K562 (cell line): ENCODE data around the gene ADPRHL1. TPM values are rescaled to one million over a fixed set of nuclear protein-coding genes. Genes with fewer than 3 reads are reported as not detected.

Source experiments
- RAD21 ChIP-seq, 2 experiments: fragments of 250-450 bp in 1 of 2; fragments of 450-650 bp in 1 of 2; sonication (Bioruptor Pico) in 1 of 2; formaldehyde crosslinking in 1 of 2; IDR thresholded peaks in 1 of 2; conservative IDR thresholded peaks in 1 of 2; 2 replicates each; pipeline versions ENCODE4 v1.4.0 to v1.8.0; 2020 to 2022; ENCODE audit warnings: mild to moderate bottlenecking in 2 of 2, moderate library complexity in 1 of 2
- ZNF224 ChIP-seq: sonication (generic); formaldehyde crosslinking; IDR thresholded peaks from 2 replicates; pipeline ENCODE4 v1.8.0; 2022; ENCODE audit warnings: mild to moderate bottlenecking, missing genetic modification reagents
- polyA plus RNA-seq, 8 experiments: library from polyadenylated mRNA; depleted of rRNA in 4 of 8; stranded (reverse) in 5 of 8; unstranded in 3 of 8; fragments of >200 nt; fragmentation: Nextera tagmentation in 2 of 8; fragmentation: Illumina TruSeq in 1 of 8; extraction: Ambion mirVana in 2 of 8; extraction: Trizol in 1 of 8; gene quantifications; 2 replicates each; pipeline versions ENCODE4 v1.2.1 to v1.2.3, GENCODE V29; 2011 to 2014; ENCODE audit warnings: inconsistent platforms in 1 of 8, missing spikeins in 1 of 8
- total RNA-seq, 7 experiments: library from RNA; depleted of rRNA in 6 of 7; stranded (reverse); fragments of >200 nt in 6 of 7; fragmentation: Illumina TruSeq in 2 of 7; extraction: Trizol in 2 of 7; gene quantifications; 2 replicates each; pipeline versions ENCODE4 v1.2.1 to v1.2.3, GENCODE V29; 2011 to 2021; ENCODE audit warnings: low replicate concordance in 1 of 7
- TF ChIP-seq, protein P1 (sequence below): sonication (generic); formaldehyde crosslinking; IDR thresholded peaks from 2 replicates; pipeline ENCODE4 v1.8.1; 2023; ENCODE audit warnings: missing genetic modification reagents, mild to moderate bottlenecking, borderline replicate concordance
- TF ChIP-seq, protein P2 (sequence below): conservative IDR thresholded peaks from 2 replicates; pipeline ENCODE4 v1.6.1; 2011; ENCODE audit warnings: low read depth, mild to moderate bottlenecking, low read length; ENCODE audit not compliant: control insufficient read depth

ADPRHL1 gene
- total and polyA plus RNA-seq, 9 of the 15 experiments (the other 6 are each of a cell fraction or from before 2014, with no cell fraction given), result 0.06 to 0.76 (median 0.37) TPM; not detected in 1

DNA sequence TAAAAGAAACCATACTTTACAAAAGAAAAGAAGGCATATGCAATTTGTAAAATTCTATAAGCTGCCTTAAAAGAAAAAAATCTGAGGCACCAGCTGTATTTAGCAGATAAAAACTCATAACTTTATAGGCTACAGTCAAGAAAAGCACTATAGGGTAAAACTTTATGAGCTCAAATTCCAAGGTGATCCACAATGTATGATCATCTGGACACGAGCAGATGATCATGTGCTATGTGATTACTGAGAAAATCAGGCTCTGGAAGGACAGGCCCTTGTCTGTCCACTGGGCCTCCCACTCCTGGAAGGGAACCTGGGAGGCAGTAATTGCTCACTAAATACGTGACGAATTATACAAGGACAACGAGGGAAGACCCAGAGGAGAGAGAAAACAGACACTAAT is 96.7 kb downstream of the ADPRHL1 start (continued):
- TF ChIP-seq RAD21 (CRISPR knock-in tag; conservative IDR thresholded peaks at IDR 0.05 in 1 of 2, IDR thresholded peaks at IDR 0.05 in 1 of 2), result no peak
- TF ChIP-seq ZNF224 (CRISPR knock-in tag), result no peak
- TF ChIP-seq, protein P1, sequence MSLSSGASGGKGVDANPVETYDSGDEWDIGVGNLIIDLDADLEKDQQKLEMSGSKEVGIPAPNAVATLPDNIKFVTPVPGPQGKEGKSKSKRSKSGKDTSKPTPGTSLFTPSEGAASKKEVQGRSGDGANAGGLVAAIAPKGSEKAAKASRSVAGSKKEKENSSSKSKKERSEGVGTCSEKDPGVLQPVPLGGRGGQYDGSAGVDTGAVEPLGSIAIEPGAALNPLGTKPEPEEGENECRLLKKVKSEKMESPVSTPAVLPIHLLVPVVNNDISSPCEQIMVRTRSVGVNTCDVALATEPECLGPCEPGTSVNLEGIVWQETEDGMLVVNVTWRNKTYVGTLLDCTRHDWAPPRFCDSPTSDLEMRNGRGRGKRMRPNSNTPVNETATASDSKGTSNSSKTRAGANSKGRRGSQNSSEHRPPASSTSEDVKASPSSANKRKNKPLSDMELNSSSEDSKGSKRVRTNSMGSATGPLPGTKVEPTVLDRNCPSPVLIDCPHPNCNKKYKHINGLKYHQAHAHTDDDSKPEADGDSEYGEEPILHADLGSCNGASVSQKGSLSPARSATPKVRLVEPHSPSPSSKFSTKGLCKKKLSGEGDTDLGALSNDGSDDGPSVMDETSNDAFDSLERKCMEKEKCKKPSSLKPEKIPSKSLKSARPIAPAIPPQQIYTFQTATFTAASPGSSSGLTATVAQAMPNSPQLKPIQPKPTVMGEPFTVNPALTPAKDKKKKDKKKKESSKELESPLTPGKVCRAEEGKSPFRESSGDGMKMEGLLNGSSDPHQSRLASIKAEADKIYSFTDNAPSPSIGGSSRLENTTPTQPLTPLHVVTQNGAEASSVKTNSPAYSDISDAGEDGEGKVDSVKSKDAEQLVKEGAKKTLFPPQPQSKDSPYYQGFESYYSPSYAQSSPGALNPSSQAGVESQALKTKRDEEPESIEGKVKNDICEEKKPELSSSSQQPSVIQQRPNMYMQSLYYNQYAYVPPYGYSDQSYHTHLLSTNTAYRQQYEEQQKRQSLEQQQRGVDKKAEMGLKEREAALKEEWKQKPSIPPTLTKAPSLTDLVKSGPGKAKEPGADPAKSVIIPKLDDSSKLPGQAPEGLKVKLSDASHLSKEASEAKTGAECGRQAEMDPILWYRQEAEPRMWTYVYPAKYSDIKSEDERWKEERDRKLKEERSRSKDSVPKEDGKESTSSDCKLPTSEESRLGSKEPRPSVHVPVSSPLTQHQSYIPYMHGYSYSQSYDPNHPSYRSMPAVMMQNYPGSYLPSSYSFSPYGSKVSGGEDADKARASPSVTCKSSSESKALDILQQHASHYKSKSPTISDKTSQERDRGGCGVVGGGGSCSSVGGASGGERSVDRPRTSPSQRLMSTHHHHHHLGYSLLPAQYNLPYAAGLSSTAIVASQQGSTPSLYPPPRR (CRISPR knock-in tag), result no peak
- TF ChIP-seq, protein P2, sequence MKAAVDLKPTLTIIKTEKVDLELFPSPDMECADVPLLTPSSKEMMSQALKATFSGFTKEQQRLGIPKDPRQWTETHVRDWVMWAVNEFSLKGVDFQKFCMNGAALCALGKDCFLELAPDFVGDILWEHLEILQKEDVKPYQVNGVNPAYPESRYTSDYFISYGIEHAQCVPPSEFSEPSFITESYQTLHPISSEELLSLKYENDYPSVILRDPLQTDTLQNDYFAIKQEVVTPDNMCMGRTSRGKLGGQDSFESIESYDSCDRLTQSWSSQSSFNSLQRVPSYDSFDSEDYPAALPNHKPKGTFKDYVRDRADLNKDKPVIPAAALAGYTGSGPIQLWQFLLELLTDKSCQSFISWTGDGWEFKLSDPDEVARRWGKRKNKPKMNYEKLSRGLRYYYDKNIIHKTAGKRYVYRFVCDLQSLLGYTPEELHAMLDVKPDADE, result no peak
